HuH-7 (cell line): ENCODE results near the gene MAGEB2.
A peak's percentile ranks its signal among the peaks of the same experiment; 100 is the strongest.
"Not testable (repeated sequence)": the region's sequence is repeated elsewhere in the genome, so short reads cannot be mapped to it uniquely, and the experiment has no call there.

Source experiments
- DNase-seq: peaks from one replicate; pipeline ENCODE4 v3.0.0; 2011; ENCODE audit warnings: low spot score

The MAGEB2 gene

GRCh38 chrX:30215357-30215843 lies at the start of gene MAGEB2:
TSS of gene MAGEB2 (plus strand) at chrX:30215563. CDS start at chrX:30218581, 3,018 bp downstream.
- DNase-seq: peak; percentile 32

- no peak for DNase-seq
Measured at GRCh38 chrX:30170900-30171299, 44.5 kb upstream of the MAGEB2 start.

- DNase-seq: no peak
Measured at GRCh38 chrX:30181353-30181752, 34.0 kb upstream of the MAGEB2 start.

- DNase-seq: no peak
Measured at GRCh38 chrX:30183554-30183953, 31.8 kb upstream of the MAGEB2 start.

- DNase-seq: no peak
Measured at GRCh38 chrX:30190426-30190825, 24.9 kb upstream of the MAGEB2 start.

- not testable (repeated sequence) for DNase-seq
Measured at GRCh38 chrX:30193910-30194309, 21.5 kb upstream of the MAGEB2 start.

GRCh38 chrX:30196322-30196721 lies 19.0 kb upstream of the MAGEB2 start:
- DNase-seq: peak; percentile 4

- no peak for DNase-seq
Measured at GRCh38 chrX:30212172-30212571, 3.2 kb upstream of the MAGEB2 start.

GRCh38 chrX:30217465-30217864 lies 2.1 kb downstream of the MAGEB2 start:
- no peak for DNase-seq

GRCh38 chrX:30219372-30219771 lies 4.0 kb downstream of the MAGEB2 start:
- no peak for DNase-seq

- DNase-seq: no peak
Measured at GRCh38 chrX:30220661-30221060, 5.3 kb downstream of the MAGEB2 start.

GRCh38 chrX:30224536-30224935 lies 9.2 kb downstream of the MAGEB2 start:
- no peak for DNase-seq

- no peak for DNase-seq
Measured at GRCh38 chrX:30228526-30228925, 13.2 kb downstream of the MAGEB2 start.

GRCh38 chrX:30230395-30230794 lies 15.0 kb downstream of the MAGEB2 start, which contains the start of gene MAGEB3:
TSS of gene MAGEB3 (plus strand) at chrX:30230657. CDS start at chrX:30235925, 5,268 bp downstream.
- no peak for DNase-seq

GRCh38 chrX:30241724-30242415 lies 26.5 kb downstream of the MAGEB2 start, which contains the start of gene MAGEB4:
TSS of gene MAGEB4 (plus strand) at chrX:30242000. CDS start at chrX:30242136, 136 bp downstream.
- DNase-seq: no peak

- peak; percentile 1 for DNase-seq
Measured at GRCh38 chrX:30246769-30247489, 31.6 kb downstream of the MAGEB2 start, which contains the start of gene MAGEB1. TSS of gene MAGEB1 (plus strand) at chrX:30247146. CDS start at chrX:30250494, 3,348 bp downstream.

- DNase-seq: no peak
Measured at GRCh38 chrX:30248854-30249253, 33.5 kb downstream of the MAGEB2 start.

- no peak for DNase-seq
Measured at GRCh38 chrX:30253257-30253656, 37.9 kb downstream of the MAGEB2 start.

- no peak for DNase-seq
Measured at GRCh38 chrX:30259927-30260326, 44.6 kb downstream of the MAGEB2 start.

GRCh38 chrX:30261012-30261411 lies 45.6 kb downstream of the MAGEB2 start:
- DNase-seq: no peak

GRCh38 chrX:30262763-30263162 lies 47.4 kb downstream of the MAGEB2 start:
- DNase-seq: no peak
